K562 (cell line): ENCODE results near the gene SLC22A23. TPM values are rescaled to one million over a fixed set of nuclear protein-coding genes. Genes with fewer than 3 reads are reported as not detected.

Experiments
- ATAC-seq: fragments of 200-7000 bp; cut with Tn5 transposase; 3 replicates; pipeline ENCODE4 v1.9.1; 2020; ENCODE audit warnings: moderate library complexity
- BruUV-seq: library from RNA; stranded (reverse); fragments of 400-500 nt; replicated peaks from 2 replicates; lab custom pipeline; 2021; lab: Mats Ljungman, UMichigan
- CTCF ChIA-PET: fragments of 300-600 bp; formaldehyde crosslinking; extraction: SDS; loops from one replicate; lab custom pipeline; 2021; ENCODE audit warnings: low intra/inter-chr PET ratio; lab: Yijun Ruan, JAX
- POLR2A ChIA-PET: fragments of 300-600, 350-650 bp; sonication (Branson Sonifier 250); formaldehyde crosslinking; extraction: SDS; loops from one replicate; lab custom pipeline; 2021; ENCODE audit warnings: antibody characterized with exemption, inconsistent platforms; lab: Yijun Ruan, JAX
- DNase-seq, 4 experiments: peaks; one replicate each; pipeline versions ENCODE4 v3.0.0 to v3.0.0-alpha.2; 2011 to 2018; ENCODE audit warnings: low spot score in 3 of 4, mixed read lengths in 3 of 4; ENCODE audit errors: extremely low read depth in 1 of 4
- FAIRE-seq: peaks from 2 replicates; lab custom pipeline; 2011; peaks lifted over from hg19 to GRCh38; lab: Jason Lieb, UNC
- H2AFZ ChIP-seq: 2 replicates; pipeline ENCODE4 v1.6.0; 2011; ENCODE audit warnings: low read depth, low read length, control low read depth, inconsistent platforms
- H3K27ac ChIP-seq: fragments of 200-600 bp; 3 replicates; pipeline ENCODE4 v1.8.0; 2011; ENCODE audit warnings: low read depth, mild to moderate bottlenecking, control low read depth, inconsistent platforms, low read length, moderate library complexity, mixed read lengths; ENCODE audit errors: extremely low read depth
- H3K27me3 ChIP-seq, 2 experiments: fragments of 300-600 bp in 1 of 2; 2 replicates in 1 of 2; 3 replicates in 1 of 2; pipeline versions ENCODE4 v1.6.0 to v1.8.0; 2011; ENCODE audit warnings: inconsistent platforms in 2 of 2, low read length in 2 of 2, mild to moderate bottlenecking in 1 of 2, mixed read lengths in 1 of 2, moderate library complexity in 1 of 2; ENCODE audit not compliant: control insufficient read depth in 2 of 2, insufficient read depth in 2 of 2
- H3K36me3 ChIP-seq: fragments of 300-600 bp; 3 replicates; pipeline ENCODE4 v1.8.0; 2011; ENCODE audit warnings: mild to moderate bottlenecking, low read length, inconsistent platforms; ENCODE audit not compliant: control insufficient read depth, insufficient read depth
- H3K4me1 ChIP-seq, 2 experiments: fragments of 200-600 bp in 1 of 2; replicated peaks in 1 of 2; 2 replicates in 1 of 2; 3 replicates in 1 of 2; pipeline versions ENCODE4 v1.5.1 to v1.8.0; 2011; ENCODE audit warnings: inconsistent platforms in 2 of 2, low read length in 2 of 2, mild to moderate bottlenecking in 1 of 2, mixed read lengths in 1 of 2, moderate library complexity in 1 of 2; ENCODE audit not compliant: control insufficient read depth in 2 of 2, insufficient read depth in 2 of 2
- H3K4me2 ChIP-seq: 2 replicates; pipeline ENCODE4 v1.6.1; 2011; ENCODE audit warnings: low read length, control low read depth, inconsistent platforms, mixed read lengths; ENCODE audit not compliant: insufficient read depth
- H3K4me3 ChIP-seq: fragments of 200-600 bp; sonication (generic), shearing (Covaris generic); 2 replicates; pipeline ENCODE4 v1.5.1; 2016; ENCODE audit warnings: control low read depth, inconsistent platforms
- H3K79me2 ChIP-seq: fragments of 200-600 bp; 3 replicates; pipeline ENCODE4 v1.8.0; 2011; ENCODE audit warnings: low read length, inconsistent platforms; ENCODE audit not compliant: control insufficient read depth, insufficient read depth
- H3K9ac ChIP-seq, 2 experiments: 2 replicates each; pipeline versions ENCODE4 v1.6.0 to v1.6.1; 2011; ENCODE audit warnings: low read depth in 2 of 2, low read length in 2 of 2, control low read depth in 1 of 2, inconsistent platforms in 1 of 2, mild to moderate bottlenecking in 1 of 2, mixed read lengths in 1 of 2; ENCODE audit not compliant: insufficient read depth in 1 of 2
- H3K9me1 ChIP-seq: one replicate; pipeline ENCODE4 v1.6.0; 2011; ENCODE audit warnings: inconsistent platforms, mild to moderate bottlenecking, low read length, moderate library complexity; ENCODE audit not compliant: control insufficient read depth, insufficient read depth
- H3K9me3 ChIP-seq: replicated peaks from 2 replicates; pipeline ENCODE4 v1.5.1; 2011; ENCODE audit warnings: low read depth, low read length, inconsistent platforms; ENCODE audit not compliant: control insufficient read depth, insufficient read depth
- H4K20me1 ChIP-seq: replicated peaks from 2 replicates; pipeline ENCODE4 v1.6.1; 2011; ENCODE audit warnings: low read length, inconsistent platforms, mixed read lengths; ENCODE audit not compliant: control insufficient read depth, insufficient read depth
- ATF7 ChIP-seq: fragments of 450-650 bp; IDR thresholded peaks from 2 replicates; pipeline ENCODE4 v1.7.1; 2014; ENCODE audit warnings: mild to moderate bottlenecking, moderate library complexity
- MAFK ChIP-seq: IDR thresholded peaks from 2 replicates; pipeline ENCODE4 v1.6.1; 2011; ENCODE audit warnings: low read length, improper control_type of control experiment
- SREBF2 ChIP-seq: sonication (generic); formaldehyde crosslinking; IDR thresholded peaks from 2 replicates; pipeline ENCODE4 v1.4.0; 2020; ENCODE audit warnings: mild to moderate bottlenecking, missing genetic modification reagents
- WGBS: fragments of 100-300 bp; shearing (Covaris generic); methylation state at CpG from one replicate; pipeline ENCODE4 v1.1.6; 2016; ENCODE audit warnings: low coverage, mixed read lengths; ENCODE audit not compliant: insufficient coverage; ENCODE audit errors: missing lambda C conversion rate; 5-methylcytosine and 5-hydroxymethylcytosine counted together
- in situ Hi-C: fragments of 300-500 bp; cut with MboI; formaldehyde crosslinking; loops from 4 replicates; pipeline ENCODE4 v1.15.0; 2018; ENCODE audit warnings: inconsistent platforms, mixed read lengths
- intact Hi-C: fragments of 100-400 bp; cut with micrococcal nuclease; formaldehyde crosslinking; loops from 2 replicates; pipeline ENCODE4 v1.14.2; 2022
- polyA plus RNA-seq, 8 experiments: library from polyadenylated mRNA; depleted of rRNA in 4 of 8; stranded (reverse) in 5 of 8; unstranded in 3 of 8; fragments of >200 nt; fragmentation: Nextera tagmentation in 2 of 8; fragmentation: Illumina TruSeq in 1 of 8; extraction: Ambion mirVana in 2 of 8; extraction: Trizol in 1 of 8; gene quantifications; 2 replicates each; pipeline versions ENCODE4 v1.2.1 to v1.2.3, GENCODE V29; 2011 to 2014; ENCODE audit warnings: inconsistent platforms in 1 of 8, missing spikeins in 1 of 8
- total RNA-seq, 7 experiments: library from RNA; depleted of rRNA in 6 of 7; stranded (reverse); fragments of >200 nt in 6 of 7; fragmentation: Illumina TruSeq in 2 of 7; extraction: Trizol in 2 of 7; gene quantifications; 2 replicates each; pipeline versions ENCODE4 v1.2.1 to v1.2.3, GENCODE V29; 2011 to 2021; ENCODE audit warnings: low replicate concordance in 1 of 7
- TF ChIP-seq, protein P1 (sequence below): fragments of 450-650 bp; IDR thresholded peaks from 2 replicates; pipeline ENCODE4 v1.6.1; 2017; ENCODE audit warnings: antibody characterized with exemption, mild to moderate bottlenecking
- TF ChIP-seq, protein P2 (sequence below): fragments of 450-650 bp; IDR thresholded peaks from 2 replicates; pipeline ENCODE4 v1.7.1; 2018; ENCODE audit warnings: mild to moderate bottlenecking, low read depth; ENCODE audit not compliant: partially characterized antibody
- TF ChIP-seq, protein P3 (sequence below): fragments of 250-450 bp; sonication (Bioruptor Pico); IDR thresholded peaks from 2 replicates; pipeline ENCODE4 v1.4.0; 2020; ENCODE audit warnings: mild to moderate bottlenecking, moderate library complexity

The SLC22A23 gene
- total and polyA plus RNA-seq, 9 of the 15 experiments (the other 6 are each of a cell fraction or from before 2014, with no cell fraction given) = 0.30 to 8.7 (median 2.5) TPM

DNA sequence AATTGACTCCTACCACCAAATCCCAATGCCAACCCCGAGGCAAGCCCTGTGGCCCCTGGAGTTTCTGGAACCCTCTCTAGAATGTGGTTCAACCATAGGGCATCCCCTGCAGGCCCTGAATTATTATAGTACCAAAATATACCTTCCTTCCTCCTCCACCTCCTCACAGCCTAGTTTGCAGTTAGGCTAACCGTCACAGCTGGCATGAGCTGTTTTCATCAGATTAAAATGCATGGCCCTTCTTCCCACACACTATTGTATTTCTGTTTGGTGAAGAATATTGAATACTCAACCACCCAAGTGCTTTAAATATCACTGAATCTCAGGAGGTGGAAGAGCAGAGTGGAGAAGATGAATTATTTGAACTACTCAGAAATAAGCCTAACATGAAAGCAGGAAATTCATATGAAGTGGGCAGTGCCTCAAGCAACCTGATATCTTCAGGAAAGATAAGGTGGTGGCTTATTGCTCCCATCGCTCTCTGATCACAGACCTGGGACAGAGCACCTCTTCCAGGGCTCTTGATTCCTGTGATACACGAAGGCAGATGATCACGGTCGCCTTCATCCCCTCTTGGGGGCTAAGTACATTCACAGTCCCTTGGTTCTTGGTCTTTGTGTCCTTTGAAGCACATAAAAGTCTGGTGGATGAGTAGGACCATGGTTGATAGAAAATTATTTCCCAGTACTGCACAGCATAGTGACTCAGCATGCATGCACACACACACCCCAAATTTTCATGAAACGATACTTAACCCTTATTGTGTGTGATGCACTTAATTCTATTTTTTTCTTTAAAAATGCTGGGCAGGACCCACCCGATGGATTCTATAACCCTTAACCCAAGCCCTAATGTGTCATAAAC is 107.2 kb downstream of the SLC22A23 start (continued):
- TF ChIP-seq ATF7 = peak; percentile 22; the same call in 1 of the 2 replicates
- TF ChIP-seq, protein P1, sequence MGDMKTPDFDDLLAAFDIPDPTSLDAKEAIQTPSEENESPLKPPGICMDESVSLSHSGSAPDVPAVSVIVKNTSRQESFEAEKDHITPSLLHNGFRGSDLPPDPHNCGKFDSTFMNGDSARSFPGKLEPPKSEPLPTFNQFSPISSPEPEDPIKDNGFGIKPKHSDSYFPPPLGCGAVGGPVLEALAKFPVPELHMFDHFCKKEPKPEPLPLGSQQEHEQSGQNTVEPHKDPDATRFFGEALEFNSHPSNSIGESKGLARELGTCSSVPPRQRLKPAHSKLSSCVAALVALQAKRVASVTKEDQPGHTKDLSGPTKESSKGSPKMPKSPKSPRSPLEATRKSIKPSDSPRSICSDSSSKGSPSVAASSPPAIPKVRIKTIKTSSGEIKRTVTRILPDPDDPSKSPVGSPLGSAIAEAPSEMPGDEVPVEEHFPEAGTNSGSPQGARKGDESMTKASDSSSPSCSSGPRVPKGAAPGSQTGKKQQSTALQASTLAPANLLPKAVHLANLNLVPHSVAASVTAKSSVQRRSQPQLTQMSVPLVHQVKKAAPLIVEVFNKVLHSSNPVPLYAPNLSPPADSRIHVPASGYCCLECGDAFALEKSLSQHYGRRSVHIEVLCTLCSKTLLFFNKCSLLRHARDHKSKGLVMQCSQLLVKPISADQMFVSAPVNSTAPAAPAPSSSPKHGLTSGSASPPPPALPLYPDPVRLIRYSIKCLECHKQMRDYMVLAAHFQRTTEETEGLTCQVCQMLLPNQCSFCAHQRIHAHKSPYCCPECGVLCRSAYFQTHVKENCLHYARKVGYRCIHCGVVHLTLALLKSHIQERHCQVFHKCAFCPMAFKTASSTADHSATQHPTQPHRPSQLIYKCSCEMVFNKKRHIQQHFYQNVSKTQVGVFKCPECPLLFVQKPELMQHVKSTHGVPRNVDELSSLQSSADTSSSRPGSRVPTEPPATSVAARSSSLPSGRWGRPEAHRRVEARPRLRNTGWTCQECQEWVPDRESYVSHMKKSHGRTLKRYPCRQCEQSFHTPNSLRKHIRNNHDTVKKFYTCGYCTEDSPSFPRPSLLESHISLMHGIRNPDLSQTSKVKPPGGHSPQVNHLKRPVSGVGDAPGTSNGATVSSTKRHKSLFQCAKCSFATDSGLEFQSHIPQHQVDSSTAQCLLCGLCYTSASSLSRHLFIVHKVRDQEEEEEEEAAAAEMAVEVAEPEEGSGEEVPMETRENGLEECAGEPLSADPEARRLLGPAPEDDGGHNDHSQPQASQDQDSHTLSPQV = peak; percentile 66
- TF ChIP-seq MAFK = peak; percentile 67
- TF ChIP-seq SREBF2 = no peak

DNA sequence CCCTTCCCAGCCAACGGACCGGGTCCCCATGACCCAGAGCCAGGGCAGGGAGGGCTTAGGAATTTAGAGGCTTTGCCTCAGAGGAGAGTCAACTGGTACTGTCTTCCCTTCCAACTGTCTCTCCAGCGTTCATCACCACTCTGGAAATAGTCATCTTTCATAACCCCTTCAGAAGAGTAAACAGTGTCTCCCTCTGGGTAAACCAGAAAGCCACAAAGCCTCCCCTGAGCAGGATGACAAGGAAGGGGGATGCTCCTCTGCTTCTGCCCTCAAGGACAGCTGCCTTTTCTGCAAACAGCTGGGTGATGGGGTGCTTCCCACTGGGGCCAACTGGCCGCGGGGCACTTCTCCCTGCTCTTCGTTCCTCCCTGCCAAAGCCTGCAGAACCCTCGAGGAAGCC is 108.0 kb downstream of the SLC22A23 start:
- intact Hi-C loops = no loop called here
- TF ChIP-seq, protein P2, sequence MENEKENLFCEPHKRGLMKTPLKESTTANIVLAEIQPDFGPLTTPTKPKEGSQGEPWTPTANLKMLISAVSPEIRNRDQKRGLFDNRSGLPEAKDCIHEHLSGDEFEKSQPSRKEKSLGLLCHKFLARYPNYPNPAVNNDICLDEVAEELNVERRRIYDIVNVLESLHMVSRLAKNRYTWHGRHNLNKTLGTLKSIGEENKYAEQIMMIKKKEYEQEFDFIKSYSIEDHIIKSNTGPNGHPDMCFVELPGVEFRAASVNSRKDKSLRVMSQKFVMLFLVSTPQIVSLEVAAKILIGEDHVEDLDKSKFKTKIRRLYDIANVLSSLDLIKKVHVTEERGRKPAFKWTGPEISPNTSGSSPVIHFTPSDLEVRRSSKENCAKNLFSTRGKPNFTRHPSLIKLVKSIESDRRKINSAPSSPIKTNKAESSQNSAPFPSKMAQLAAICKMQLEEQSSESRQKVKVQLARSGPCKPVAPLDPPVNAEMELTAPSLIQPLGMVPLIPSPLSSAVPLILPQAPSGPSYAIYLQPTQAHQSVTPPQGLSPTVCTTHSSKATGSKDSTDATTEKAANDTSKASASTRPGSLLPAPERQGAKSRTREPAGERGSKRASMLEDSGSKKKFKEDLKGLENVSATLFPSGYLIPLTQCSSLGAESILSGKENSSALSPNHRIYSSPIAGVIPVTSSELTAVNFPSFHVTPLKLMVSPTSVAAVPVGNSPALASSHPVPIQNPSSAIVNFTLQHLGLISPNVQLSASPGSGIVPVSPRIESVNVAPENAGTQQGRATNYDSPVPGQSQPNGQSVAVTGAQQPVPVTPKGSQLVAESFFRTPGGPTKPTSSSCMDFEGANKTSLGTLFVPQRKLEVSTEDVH = no peak
- TF ChIP-seq, protein P3, sequence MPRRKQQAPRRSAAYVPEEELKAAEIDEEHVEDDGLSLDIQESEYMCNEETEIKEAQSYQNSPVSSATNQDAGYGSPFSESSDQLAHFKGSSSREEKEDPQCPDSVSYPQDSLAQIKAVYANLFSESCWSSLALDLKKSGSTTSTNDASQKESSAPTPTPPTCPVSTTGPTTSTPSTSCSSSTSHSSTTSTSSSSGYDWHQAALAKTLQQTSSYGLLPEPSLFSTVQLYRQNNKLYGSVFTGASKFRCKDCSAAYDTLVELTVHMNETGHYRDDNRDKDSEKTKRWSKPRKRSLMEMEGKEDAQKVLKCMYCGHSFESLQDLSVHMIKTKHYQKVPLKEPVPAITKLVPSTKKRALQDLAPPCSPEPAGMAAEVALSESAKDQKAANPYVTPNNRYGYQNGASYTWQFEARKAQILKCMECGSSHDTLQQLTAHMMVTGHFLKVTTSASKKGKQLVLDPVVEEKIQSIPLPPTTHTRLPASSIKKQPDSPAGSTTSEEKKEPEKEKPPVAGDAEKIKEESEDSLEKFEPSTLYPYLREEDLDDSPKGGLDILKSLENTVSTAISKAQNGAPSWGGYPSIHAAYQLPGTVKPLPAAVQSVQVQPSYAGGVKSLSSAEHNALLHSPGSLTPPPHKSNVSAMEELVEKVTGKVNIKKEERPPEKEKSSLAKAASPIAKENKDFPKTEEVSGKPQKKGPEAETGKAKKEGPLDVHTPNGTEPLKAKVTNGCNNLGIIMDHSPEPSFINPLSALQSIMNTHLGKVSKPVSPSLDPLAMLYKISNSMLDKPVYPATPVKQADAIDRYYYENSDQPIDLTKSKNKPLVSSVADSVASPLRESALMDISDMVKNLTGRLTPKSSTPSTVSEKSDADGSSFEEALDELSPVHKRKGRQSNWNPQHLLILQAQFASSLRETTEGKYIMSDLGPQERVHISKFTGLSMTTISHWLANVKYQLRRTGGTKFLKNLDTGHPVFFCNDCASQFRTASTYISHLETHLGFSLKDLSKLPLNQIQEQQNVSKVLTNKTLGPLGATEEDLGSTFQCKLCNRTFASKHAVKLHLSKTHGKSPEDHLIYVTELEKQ (CRISPR knock-in tag) = no peak

More for the DNA sequence above, 108.0 kb downstream of the SLC22A23 start:
- no peaks in the 10 kb centered on the region for H3K9me1 ChIP-seq
- H3K4me1 ChIP-seq = peaks cover 47 to 66% of the 10 kb centered on the region in 2 experiments
- H4K20me1 ChIP-seq = no peaks in the 10 kb centered on the region
- DNase-seq (no peak), FAIRE-seq (no peak), ATAC-seq (peak; percentile 21)
- no peak overlapping the region for H3K4me2 ChIP-seq
- H2AFZ ChIP-seq = no peak overlapping the region
- peaks cover 3% of the 10 kb centered on the region; the same call in 1 of the 3 replicates for H3K79me2 ChIP-seq
- 68% methylated on average over 7 of the region's 7 CpGs for WGBS
- H3K4me3 ChIP-seq = no peak overlapping the region
- H3K27me3 ChIP-seq = no peaks in the 10 kb centered on the region
- no peaks in the 10 kb centered on the region for H3K9me3 ChIP-seq
- no peaks in the 10 kb centered on the region for H3K36me3 ChIP-seq
- ChIA-PET POLR2A (interaction anchor here (0.6 to 2.2 kb wide), 4 partner anchors 8 to 61 kb away, joined by 3 to 12 read pairs (median 3); no protein-coding TSS in a partner anchor), CTCF (no interaction called here)
- in situ Hi-C loops = no loop called here
- no TSS peak for BruUV-seq
- H3K27ac ChIP-seq = 0 out of 3 replicates have a peak overlapping the region, but pooled peaks have one; percentile 8
- H3K9ac ChIP-seq = peak overlapping the region in 1 of 2 experiments; percentile 42; a peak in 2 of 4 replicates
